NCI-H2196 treated with DMSO at 0.1 percent for 48 hours (cell line): Measurements from ENCODE around the gene CHD1.
"Not testable (repeated sequence)": the region's sequence is repeated elsewhere in the genome, so short reads cannot be mapped to it uniquely, and the experiment has no call there.

Experiments
- DNase-seq: peaks from one replicate; lab custom pipeline; 2025; ENCODE audit not compliant: unreplicated experiment; lab: John Stamatoyannopoulos, UW

Gene CHD1

DNA sequence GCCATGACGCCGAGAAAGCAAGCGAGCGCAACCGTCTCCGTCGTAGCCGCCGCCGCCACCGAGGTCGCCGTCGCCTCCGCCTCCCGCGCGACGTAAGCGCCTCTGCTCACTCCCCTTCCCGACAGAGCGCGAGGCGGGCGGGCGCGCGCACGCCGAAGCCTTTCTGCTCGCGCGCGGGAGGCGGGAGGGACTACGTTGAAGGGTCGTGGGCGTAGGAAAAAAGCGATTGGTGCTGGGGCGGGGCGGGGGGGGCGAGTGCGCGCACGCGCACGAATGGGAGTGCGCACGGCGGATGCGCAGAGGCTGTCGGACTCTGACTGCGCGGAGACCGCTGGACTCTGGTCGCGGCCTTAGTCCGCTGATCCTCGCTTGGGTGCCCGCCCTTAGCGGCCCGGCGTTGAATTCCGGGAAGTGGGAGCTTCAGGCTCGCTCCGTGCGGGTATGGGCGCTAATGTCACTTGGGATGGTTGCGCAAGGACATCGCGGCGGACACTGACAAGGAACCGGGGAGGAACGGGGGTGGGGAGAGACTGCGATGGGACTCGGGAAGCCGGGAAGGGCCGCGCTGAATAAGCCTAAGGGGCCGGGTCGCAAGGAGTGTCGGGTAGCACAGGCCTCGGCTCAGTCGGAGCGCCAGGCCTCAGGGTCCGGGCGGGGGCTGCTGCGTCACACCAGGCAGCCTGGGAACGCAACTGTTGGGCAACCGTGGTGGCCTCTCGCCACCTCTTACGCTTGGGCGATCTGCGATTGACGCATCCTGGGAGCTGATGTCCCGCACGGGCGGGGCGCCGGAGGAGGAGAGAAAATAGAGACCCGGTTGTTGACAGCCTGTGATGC is at the start of gene CHD1:
Gene CHD1 (minus strand): TSS at position 135 of the 837 bp plus-strand sequence. CDS start 2,621 bp downstream, outside the sequence.
- DNase-seq = peak; percentile 85

DNA sequence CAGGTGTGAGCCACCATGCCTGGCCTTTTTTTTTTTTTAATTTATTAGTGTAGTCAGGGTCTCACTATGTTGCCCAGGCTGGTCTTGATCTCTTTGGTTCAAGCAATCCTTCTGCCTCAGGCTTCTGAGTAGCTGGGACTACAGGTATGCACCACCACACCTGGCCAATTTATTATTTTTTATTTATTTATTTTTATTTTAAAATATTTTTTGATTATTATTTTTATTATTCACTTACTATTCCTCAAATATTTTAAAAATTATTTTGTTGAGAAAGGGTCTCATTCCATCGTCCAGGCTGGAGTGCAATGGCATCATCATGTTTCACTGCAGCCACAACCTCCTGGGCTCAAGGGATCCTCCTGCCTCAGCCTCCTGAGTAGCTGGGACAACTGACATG is 49.7 kb upstream of the CHD1 start:
- no peak for DNase-seq

DNA sequence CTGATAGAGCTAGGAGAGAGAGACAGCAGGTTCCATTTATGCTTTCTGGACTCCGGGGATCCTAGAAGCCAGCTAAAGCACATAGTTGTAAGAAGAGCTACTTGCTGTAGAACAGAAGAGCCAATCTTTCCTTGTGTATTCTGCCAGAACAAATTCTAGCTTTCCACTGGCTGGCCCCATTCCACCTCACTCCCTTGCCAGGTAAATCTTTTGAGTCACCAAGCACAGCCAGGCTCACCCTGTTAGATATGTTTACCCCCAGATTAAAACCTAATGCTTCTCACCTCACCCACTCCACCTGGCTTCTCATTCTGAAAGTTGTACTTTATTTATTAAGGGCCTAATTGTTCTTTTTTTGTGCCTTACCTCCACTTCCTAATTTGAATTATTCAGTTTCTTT is 48.9 kb upstream of the CHD1 start:
- no peak for DNase-seq

DNA sequence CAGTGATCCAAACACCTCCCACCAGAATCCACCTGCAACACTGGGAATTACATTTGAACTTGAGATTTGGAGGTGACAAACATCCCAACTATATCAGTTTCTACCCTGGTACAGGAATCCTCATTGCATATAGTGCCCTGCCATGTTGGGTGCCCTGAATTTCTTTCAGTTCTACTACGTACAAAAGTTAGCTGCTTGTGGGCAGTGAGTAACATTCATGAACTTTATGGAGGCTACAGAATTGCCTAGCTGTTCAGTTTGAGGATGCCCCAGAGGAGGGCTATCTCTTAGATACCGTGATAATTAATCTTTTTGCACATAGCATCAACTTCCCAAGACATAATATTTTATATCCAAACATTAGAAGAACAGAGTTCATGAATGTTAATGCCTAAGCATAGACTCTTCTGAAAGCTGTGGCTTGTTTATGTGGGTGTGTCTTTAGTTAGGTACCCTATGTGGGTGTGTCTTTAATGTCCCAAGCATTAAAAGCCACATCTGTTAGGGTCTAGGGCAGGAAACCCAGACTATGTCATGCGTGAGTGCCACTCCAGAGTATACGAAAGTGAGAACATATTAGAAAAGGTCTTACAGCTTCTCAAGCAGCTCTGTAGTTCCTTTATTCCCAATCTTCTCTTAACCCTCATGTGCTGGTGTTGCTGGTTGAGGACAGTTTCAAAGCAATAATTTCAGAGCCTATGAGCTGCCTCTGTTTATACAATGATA is 47.0 kb upstream of the CHD1 start:
- no peak for DNase-seq

DNA sequence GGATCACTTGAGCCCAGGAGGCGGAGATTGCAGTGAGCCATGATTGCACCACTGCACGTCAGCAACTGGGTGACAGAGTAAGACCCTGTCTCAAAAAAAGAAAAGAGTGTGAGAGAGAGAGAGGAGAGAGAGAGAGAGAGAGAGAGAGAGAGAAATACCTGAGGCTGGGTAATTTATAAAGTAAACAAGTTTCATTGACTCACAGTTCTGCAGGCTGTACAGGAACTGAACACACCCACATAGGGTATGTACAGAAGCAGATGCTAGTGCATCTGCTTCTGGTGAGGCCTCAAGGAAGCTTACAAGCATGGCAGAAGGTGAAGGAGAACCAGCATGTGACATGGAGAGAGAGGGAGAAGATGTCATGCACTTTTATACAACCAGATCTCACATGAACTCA is 46.4 kb upstream of the CHD1 start:
- DNase-seq = no peak

DNA sequence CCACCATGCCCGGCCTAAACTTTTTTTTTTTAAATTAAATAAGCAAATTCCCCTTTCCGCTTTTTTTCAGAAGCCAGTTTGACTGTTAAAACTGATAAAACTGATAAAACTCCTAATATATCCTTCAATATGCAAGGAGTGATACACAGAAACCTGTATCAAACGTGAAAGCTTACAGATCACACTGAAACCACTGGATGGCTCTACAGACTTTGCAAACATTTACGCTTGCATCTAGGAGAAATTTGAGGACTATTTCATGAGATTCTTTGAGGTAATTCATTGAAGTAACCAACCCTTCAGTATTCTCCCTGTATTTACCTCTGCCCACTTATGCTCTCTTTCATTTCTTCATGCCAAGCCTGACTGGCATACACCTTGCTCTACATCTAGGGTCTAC is 40.6 kb upstream of the CHD1 start:
- no peak for DNase-seq

DNA sequence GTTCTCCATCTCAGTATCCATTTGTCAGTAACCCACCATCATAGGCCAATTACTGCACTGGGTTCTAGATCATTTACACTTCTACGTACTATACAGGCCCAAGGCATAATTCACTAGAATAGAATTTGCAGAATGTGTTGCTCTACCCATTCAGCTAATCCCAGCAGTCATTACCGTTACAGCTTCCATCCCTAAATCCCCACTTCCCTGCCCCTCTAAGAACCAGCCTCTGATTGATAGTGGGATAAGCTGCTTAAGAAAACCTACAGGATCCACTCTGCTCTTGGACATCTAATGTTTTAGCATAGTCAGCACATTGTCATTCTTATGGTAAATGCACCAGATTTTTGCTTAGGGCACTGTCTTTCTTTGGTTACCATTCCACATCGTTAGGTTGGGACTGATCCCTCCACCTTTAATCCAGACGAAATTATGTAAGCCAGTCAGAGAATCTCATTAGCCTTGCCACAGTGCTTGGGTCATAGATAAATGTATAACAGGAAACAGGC is 39.3 kb upstream of the CHD1 start:
- no peak for DNase-seq

DNA sequence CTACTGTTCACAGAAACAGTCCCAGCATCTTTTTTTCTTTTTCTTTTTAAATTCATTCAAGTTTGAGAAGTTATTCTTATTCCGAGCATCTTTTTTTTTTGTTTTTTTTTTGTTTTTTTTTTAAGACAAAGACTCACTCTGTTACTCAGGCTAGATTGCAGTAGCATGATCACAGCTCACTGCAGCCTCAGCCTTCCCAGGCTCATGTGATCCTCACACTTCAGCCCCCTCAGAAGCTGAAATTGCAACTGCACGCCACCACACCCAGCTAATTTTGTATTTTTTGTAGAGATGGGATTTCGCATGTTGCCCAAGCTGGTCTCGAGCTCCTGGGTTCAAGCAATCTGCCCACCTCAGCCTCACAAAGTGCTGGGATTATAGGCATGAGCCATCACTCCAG is 36.4 kb upstream of the CHD1 start:
- no peak for DNase-seq

DNA sequence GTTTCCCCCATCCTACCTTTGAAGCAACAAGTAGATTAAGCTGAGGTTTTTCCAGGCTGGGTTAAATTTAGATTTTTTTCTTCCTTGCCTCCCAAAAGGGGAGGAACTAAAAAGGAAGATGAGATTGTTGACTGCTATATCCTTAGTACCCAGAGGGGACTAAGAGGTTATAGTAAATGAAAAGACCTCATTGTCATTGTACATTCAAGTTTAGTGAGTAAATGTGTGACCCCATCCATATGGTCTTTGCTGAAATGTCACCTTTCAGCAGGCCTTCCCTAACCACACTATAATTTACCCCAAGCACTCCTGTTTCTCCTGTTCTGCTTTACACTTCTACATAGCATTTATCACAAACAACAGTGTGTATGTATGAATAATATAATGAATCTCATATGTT is 35.8 kb upstream of the CHD1 start:
- no peak for DNase-seq

DNA sequence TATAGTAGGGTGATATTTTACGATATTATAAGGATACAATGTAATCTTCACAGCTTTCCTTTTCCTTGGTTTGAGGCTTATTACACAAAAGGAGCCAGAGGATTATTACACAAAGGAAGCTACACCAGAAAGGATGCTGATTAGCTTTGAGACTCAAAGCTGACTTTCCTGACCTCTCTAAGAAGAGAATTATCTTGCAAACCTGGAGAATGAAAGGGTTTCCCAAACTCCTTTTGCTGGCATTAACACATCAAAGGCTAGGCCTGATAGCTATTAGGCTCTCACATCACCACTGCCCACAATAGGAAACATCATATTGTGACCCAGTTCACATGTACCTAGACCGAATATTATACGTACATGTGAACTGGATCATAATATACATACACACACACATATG is 34.2 kb upstream of the CHD1 start:
- no peak for DNase-seq

DNA sequence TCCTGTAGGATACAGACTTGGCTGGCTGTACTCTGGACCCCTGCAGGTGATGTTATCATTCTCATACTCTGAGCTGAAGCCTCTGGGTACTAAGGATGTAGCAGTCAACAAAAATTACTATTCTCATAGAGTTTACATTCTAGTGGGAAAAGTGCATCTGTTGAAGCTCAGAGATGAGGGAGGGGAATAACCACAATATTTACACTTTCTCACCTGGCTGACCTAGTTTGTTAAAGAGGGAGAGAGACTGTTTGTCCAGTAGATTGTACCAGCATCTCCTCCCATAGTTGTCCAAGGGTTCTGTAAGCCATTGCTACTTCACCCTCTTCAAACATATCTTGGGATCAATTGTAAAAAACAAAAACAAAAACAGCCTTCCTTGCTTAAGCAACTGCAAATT is 33.8 kb upstream of the CHD1 start:
- DNase-seq = no peak

DNA sequence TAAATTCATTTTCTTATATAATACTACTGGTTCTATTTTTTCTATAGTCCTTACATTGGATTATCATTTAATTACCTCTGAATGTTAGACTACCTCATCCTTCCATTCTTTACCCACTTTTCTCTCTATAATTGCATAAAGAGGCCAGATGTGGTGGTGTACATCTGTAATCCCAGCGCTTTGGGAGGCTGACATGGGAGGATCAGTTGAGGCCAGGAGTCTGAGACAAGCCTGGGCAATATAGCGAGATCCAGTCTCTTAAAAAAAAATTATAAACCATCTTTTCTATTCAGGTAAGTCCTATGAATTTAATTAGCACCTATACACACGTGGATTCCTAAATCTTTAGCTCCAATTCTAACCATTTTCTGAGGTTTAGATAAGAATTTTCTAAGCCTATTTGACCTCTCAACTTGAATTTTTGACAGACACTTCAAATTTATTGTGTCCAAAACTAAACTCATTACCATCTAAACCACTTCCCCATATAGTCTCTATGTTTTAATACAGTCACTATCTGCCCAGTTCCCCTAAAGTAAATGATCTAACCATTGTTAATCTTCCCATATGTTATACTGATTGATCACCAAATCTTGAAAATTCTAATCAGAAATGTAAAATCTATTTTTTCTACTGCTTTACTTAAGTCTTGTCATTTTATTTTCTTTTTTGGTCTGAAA is 33.0 kb upstream of the CHD1 start:
- DNase-seq = no peak

DNA sequence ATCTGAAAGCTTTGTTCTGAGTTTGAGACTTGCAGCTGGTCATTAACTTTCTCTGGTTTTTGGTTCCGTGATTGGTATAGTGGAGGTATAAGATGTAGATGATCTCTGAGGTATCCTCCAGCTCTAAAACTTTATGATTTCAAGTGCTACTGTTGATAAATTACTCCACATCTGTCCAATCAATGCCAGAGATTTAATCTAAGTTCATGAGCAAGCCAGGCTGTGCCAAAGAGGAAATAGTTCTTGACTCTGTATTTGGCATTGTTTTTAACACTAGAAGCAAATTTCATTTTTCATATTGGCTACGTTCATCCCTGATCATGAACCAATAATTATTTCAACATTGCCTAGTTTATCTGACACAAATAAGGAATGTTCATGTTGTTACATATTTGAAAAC is 28.5 kb upstream of the CHD1 start:
- no peak for DNase-seq

DNA sequence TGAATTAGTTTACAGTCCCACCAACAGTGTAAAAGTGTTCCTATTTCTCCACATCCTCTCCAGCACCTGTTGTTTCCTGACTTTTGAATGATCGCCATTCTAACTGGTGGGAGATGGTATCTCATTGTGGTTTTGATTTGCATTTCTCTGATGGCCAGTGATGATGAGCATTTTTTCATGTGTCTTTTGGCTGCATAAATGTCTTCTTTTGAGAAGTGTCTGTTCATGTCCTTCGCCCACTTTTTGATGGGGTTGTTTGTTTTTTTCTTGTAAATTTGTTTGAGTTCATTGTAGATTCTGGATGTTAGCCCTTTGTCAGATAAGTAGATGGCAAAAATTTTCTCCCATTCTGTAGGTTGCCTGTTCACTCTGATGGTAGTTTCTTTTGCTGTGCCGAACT is 27.1 kb upstream of the CHD1 start:
- not testable (repeated sequence) for DNase-seq

DNA sequence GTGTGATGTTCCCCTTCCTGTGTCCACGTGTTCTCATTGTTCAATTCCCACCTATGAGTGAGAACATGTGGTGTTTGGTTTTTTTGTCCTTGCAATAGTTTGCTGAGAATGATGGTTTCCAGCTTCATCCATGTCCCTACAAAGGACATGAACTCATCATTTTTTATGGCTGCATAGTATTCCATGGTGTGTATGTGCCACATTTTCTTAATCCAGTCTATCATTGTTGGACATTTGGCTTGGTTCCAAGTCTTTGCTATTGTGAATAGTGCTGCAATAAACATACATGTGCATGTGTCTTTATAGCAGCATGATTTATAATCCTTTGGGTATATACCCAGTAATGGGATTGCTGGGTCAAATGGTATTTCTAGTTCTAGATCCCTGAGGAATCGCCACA is 26.7 kb upstream of the CHD1 start:
- not testable (repeated sequence) for DNase-seq

DNA sequence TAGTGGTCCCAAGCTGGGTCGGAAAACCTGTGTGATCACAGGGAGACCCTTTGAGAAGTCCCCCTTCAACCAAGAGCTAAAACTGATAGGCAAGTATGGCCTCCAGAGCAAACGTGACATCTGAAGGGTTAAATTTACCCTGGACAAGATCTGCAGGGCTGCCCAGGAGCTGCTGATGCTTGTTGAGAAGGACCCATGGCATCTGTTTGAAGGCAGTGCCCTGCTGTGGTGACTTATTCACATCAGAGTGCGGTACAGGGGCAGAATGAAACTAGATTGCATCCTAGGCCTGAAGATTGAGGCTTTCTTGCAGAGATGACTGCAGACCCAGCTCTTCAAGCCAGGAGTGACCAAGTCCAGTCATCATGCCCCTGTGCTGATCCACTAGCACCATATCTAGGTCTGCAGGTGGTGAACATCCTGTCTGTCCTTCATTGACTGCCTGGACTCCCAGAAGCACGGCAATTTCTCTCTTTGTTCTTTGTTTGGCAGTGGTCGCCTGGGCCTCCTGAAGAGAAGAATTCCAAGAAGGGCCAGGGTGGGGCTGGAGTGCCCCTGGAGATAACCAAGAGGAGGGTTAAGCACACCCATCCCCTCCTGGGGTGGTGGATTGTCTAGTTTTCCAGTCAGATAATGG is 25.7 kb upstream of the CHD1 start:
- no peak for DNase-seq

DNA sequence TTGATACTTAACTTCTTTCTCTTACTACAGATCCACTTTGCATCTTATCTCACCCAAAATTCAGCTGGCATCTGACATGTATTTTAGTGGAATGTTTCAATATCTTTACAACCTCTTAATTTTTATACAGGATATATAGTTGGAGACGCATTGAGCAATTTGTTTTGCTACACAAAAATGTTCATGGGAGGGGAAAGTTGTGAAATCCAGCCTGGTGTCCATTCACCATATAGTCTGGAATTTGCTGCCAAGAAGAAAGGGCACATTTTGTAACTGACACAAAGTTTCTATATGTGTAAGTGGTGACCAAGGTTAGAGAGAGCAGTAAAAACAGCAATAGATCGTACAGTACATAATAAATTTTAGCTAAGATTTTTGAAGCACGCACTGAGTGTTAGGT is 14.0 kb upstream of the CHD1 start:
- no peak for DNase-seq

DNA sequence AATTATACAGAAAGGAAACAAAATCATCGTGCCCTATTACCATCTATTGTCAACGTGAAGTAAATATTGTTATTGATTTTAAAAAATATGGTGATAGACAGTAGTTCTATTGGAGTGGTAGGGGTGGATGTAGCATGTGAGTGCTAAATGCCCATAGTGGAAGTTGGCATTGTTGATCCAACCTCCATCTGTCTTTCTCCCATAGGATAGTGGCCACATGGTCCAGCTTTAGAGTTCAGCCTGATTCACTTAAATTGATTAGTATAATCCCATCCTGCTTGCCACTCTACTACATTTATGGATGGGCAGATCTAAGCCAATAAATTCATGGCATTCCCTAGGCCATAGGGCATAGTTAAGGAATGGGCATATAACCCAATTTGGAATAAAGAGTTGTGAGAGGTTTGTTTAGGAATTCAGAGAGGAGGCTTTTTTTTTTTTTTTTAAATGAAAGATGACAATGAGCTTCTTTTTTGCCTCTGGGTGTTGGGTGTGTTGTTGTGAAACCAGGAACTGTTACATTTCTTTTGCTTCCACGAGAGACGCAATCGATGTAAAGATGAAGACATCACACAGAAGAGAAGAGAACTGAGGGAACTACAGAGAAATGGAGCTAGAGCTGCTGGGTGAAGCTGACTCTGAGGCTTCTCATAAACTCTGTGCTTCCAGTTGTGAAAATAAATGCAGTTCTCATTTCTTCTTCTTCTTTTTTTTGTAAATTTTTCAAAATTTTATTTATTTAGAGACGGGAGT is 12.5 kb upstream of the CHD1 start:
- no peak for DNase-seq

DNA sequence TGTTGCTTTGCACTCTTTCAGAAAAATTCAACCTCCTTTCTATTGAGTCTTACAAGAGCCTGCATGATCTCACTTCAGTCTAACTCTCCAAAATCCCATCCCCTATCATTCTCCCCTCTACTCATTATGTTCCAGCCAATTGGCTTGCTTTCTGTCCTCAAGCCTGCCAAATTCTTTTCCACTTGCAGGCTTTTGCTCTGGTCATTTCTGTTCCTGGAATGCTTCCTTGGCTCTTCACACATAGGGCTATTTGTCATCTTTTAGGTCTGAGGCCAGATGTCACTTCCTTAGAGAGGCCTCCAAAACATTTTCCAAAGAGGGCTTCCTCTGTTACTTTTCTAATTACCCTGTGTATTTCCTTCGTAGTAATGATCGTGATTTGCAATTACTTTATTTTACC is 11.8 kb upstream of the CHD1 start:
- DNase-seq = no peak

DNA sequence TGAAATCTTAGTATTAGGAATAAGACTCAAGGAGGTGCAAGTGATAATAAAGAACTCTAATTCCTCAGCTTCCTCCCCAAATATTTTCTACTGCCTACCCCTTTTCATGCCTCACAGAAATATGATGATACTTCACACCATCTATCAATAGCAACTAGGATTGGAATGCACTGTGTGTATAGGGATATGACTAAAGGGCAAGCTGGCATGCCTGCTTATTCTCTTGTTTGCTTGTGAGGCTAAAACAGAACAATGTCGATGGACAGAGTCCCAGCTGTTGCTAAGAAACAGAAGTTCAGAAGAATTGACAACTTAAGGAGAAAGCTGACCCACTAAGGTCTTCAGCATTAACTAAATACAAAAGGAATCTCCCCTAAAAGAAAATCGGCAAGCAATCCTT is 9.7 kb upstream of the CHD1 start:
- DNase-seq = no peak
